Tibial nerve (tissue), 4 donors: ENCODE data around the gene MAPK14.

ENCODE experiments used
- EP300 ChIP-seq, 2 donors: sonication (generic); formaldehyde crosslinking; IDR thresholded peaks; one replicate each; pipeline ENCODE4 v1.6.1; 2017; ENCODE audit warnings: antibody characterized with exemption in 2 of 2, mild to moderate bottlenecking in 1 of 2
- POLR2A ChIP-seq, 2 donors: fragments of 450-650 bp; IDR thresholded peaks; one replicate each; pipeline ENCODE4 v1.6.1; 2017; ENCODE audit warnings: antibody characterized with exemption in 2 of 2, mild to moderate bottlenecking in 2 of 2, moderate library complexity in 2 of 2
- TF ChIP-seq, protein P1 (sequence below), 5 experiments: fragments of 200-600 bp in 3 of 5; fragments of 450-650 bp in 2 of 5; sonication (generic) in 3 of 5; IDR thresholded peaks; one replicate each; pipeline ENCODE4 v1.5.1; 2016 to 2019; ENCODE audit warnings: antibody characterized with exemption in 5 of 5, mild to moderate bottlenecking in 3 of 5, moderate library complexity in 2 of 5

GRCh38 chr6:36150283-36150682 lies 122.7 kb downstream of the MAPK14 start:
- TF ChIP-seq, protein P1, sequence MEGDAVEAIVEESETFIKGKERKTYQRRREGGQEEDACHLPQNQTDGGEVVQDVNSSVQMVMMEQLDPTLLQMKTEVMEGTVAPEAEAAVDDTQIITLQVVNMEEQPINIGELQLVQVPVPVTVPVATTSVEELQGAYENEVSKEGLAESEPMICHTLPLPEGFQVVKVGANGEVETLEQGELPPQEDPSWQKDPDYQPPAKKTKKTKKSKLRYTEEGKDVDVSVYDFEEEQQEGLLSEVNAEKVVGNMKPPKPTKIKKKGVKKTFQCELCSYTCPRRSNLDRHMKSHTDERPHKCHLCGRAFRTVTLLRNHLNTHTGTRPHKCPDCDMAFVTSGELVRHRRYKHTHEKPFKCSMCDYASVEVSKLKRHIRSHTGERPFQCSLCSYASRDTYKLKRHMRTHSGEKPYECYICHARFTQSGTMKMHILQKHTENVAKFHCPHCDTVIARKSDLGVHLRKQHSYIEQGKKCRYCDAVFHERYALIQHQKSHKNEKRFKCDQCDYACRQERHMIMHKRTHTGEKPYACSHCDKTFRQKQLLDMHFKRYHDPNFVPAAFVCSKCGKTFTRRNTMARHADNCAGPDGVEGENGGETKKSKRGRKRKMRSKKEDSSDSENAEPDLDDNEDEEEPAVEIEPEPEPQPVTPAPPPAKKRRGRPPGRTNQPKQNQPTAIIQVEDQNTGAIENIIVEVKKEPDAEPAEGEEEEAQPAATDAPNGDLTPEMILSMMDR (IDR thresholded peaks at IDR 0.05) = no peak
- TF ChIP-seq POLR2A (IDR thresholded peaks at IDR 0.05) (no peak), EP300 (IDR thresholded peaks at IDR 0.05) (peak; percentile 23)
